AG04450 (cell line): ENCODE data around the gene ENO1. TPM values are rescaled to one million over a fixed set of nuclear protein-coding genes. Genes with fewer than 3 reads are reported as not detected.

ENCODE experiments used
- CTCF ChIA-PET: fragments of 300-600, 350-600 bp; formaldehyde crosslinking; extraction: SDS; loops from one replicate; lab custom pipeline; 2022; ENCODE audit warnings: antibody characterized with exemption, inconsistent platforms; lab: Charles Lee
- POLR2A ChIA-PET: fragments of 350-600 bp; formaldehyde crosslinking; extraction: SDS; loops from one replicate; lab custom pipeline; 2021; ENCODE audit warnings: antibody characterized with exemption, inconsistent platforms; lab: Yijun Ruan, JAX
- DNase-seq: peaks from one replicate; pipeline ENCODE4 v3.0.0-alpha.2; 2011; ENCODE audit warnings: low read depth, low spot score
- H3K27ac ChIP-seq: one replicate; pipeline ENCODE4 v1.5.1; 2012; ENCODE audit warnings: low read depth, low read length, control low read depth
- H3K27me3 ChIP-seq: one replicate; pipeline ENCODE4 v1.6.0; 2012; ENCODE audit warnings: low read length; ENCODE audit not compliant: control insufficient read depth, insufficient read depth
- H3K4me3 ChIP-seq: 2 replicates; pipeline ENCODE4 v1.5.1; 2011; ENCODE audit warnings: mild to moderate bottlenecking, low read depth, low read length, control low read depth
- H3K9me3 ChIP-seq: 2 replicates; pipeline ENCODE4 v1.5.1; 2012; ENCODE audit warnings: low read length; ENCODE audit not compliant: control insufficient read depth, insufficient read depth
- CTCF ChIP-seq: IDR thresholded peaks from 2 replicates; pipeline ENCODE4 v1.5.1; 2011; ENCODE audit warnings: low read depth, low read length, control low read depth, inconsistent platforms
- polyA plus RNA-seq: library from polyadenylated mRNA; depleted of rRNA; stranded (reverse); fragments of >200 nt; gene quantifications from 2 replicates; pipeline ENCODE4 v1.2.3, GENCODE V29; 2011

ENO1 gene
- polyA plus RNA-seq, 1 experiment = 1,423 TPM

GRCh38 chr1:8883491-8883890 lies 5.0 kb upstream of the ENO1 start:
- Histone ChIP-seq H3K4me3 (no peak overlapping the region), H3K27me3 (no peaks in the 10 kb centered on the region), H3K9me3 (no peaks in the 10 kb centered on the region), H3K27ac (no peak overlapping the region)
- ChIA-PET POLR2A (interaction anchor here (0.7 kb wide), 1 partner anchor 79 kb away, joined by 4 read pairs; no protein-coding TSS in a partner anchor), CTCF (interaction anchor here (1.1 kb wide), 1 partner anchor 122 kb away, joined by 3 read pairs; no protein-coding TSS in a partner anchor)
- DNase-seq = no peak
- no peak for TF ChIP-seq CTCF

GRCh38 chr1:8879922-8880676 lies 1.6 kb upstream of the ENO1 start:
- POLR2A ChIA-PET = interaction anchor here (0.6 to 3.0 kb wide), 3 partner anchors 10 to 15 kb away, joined by 3 to 12 read pairs (median 3); no protein-coding TSS in a partner anchor

GRCh38 chr1:8879464-8879921 lies 1.0 kb upstream of the ENO1 start:
- ChIA-PET POLR2A (interaction anchor here (1.3 to 3.0 kb wide), 3 partner anchors 10 to 16 kb away, joined by 6 to 12 read pairs (median 10); no protein-coding TSS in a partner anchor), CTCF (interaction anchor here (1.1 kb wide), 1 partner anchor 126 kb away, joined by 3 read pairs; no protein-coding TSS in a partner anchor)
- TF ChIP-seq CTCF = no peak
- no peak for DNase-seq
- no peaks in the 10 kb centered on the region for H3K27me3 ChIP-seq
- H3K27ac ChIP-seq = peak overlapping the region; percentile 91
- no peaks in the 10 kb centered on the region; the same call in 1 of the 2 replicates for H3K9me3 ChIP-seq
- H3K4me3 ChIP-seq = peak overlapping the region; percentile 95

More at GRCh38 chr1:8879922-8880676, 1.6 kb upstream of the ENO1 start:
- Histone ChIP-seq H3K9me3 (no peaks in the 10 kb centered on the region; the same call in 1 of the 2 replicates), H3K27me3 (no peaks in the 10 kb centered on the region), H3K4me3 (peak overlapping the region; percentile 0; the same call in 1 of the 2 replicates), H3K27ac (peak overlapping the region; percentile 91)
- no peak for TF ChIP-seq CTCF
- peak; percentile 78 for DNase-seq
- CTCF ChIA-PET = interaction anchor here (1.0 to 1.1 kb wide), 2 partner anchors 30 to 125 kb away, joined by 3 to 8 read pairs; no protein-coding TSS in a partner anchor

- DNase-seq = peak; percentile 96
- Histone ChIP-seq H3K4me3 (peak overlapping the region; percentile 95), H3K27me3 (no peaks in the 10 kb centered on the region), H3K27ac (peak overlapping the region; percentile 94), H3K9me3 (no peaks in the 10 kb centered on the region; the same call in 1 of the 2 replicates)
- POLR2A ChIA-PET = interaction anchor here (0.5 to 3.0 kb wide), 8 partner anchors 9 to 127 kb away, joined by 4 to 13 read pairs (median 6); no protein-coding TSS in a partner anchor
- peak; percentile 13; the same call in 1 of the 2 replicates for TF ChIP-seq CTCF
- CTCF ChIA-PET = no interaction called here
These were observed 395 bp upstream of the ENO1 start for GRCh38 chr1:8878698-8879463.
